Vagina (tissue), 2 donors: ENCODE results near the gene ANKS1B. TPM values are rescaled to one million over a fixed set of nuclear protein-coding genes. Genes with fewer than 3 reads are reported as not detected.

Experiments used
- DNase-seq, 2 donors: peaks; one replicate each; pipeline ENCODE4 v3.0.0-alpha.2; 2017; ENCODE audit errors: extremely low spot score in 2 of 2
- H3K27ac ChIP-seq: fragments of 200-600 bp; sonication (generic); one replicate; pipeline ENCODE4 v1.5.1; 2019
- H3K27me3 ChIP-seq: fragments of 200-600 bp; sonication (generic); one replicate; pipeline ENCODE4 v1.5.1; 2019
- H3K36me3 ChIP-seq, 2 donors: fragments of 200-600 bp; sonication (generic); one replicate each; pipeline ENCODE4 v1.5.1; 2017 to 2019
- H3K4me1 ChIP-seq: fragments of 200-600 bp; sonication (generic); one replicate; pipeline ENCODE4 v1.5.1; 2019
- H3K4me3 ChIP-seq, 2 donors: fragments of 200-600 bp; sonication (generic); 1 replicate in 1 of 2; 2 replicates in 1 of 2; pipeline ENCODE4 v1.5.1; 2016 to 2019
- H3K9me3 ChIP-seq: fragments of 200-600 bp; sonication (generic); one replicate; pipeline ENCODE4 v1.5.1; 2019
- CTCF ChIP-seq, 3 experiments: fragments of 450-650 bp in 2 of 3; fragments of 200-600 bp in 1 of 3; sonication (generic) in 1 of 3; IDR thresholded peaks; one replicate each; pipeline ENCODE4 v1.5.1; 2017 to 2019; ENCODE audit warnings: antibody characterized with exemption in 3 of 3, mild to moderate bottlenecking in 2 of 3, moderate library complexity in 2 of 3
- POLR2A ChIP-seq, 2 donors: fragments of 450-650 bp; IDR thresholded peaks; one replicate each; pipeline ENCODE4 v1.6.1; 2017; ENCODE audit warnings: antibody characterized with exemption in 2 of 2, mild to moderate bottlenecking in 2 of 2, moderate library complexity in 2 of 2
- POLR2AphosphoS5 ChIP-seq, 2 donors: sonication (generic); formaldehyde crosslinking; IDR thresholded peaks; one replicate each; pipeline ENCODE4 v1.9.0; 2017; ENCODE audit warnings: antibody characterized with exemption in 2 of 2, mild to moderate bottlenecking in 2 of 2, low read depth in 1 of 2; ENCODE audit not compliant: insufficient read depth in 1 of 2
- intact Hi-C: fragments of 100-400 bp; cut with DNase I; formaldehyde crosslinking; loops from one replicate; pipeline ENCODE4 v1.15.1; 2023
- total RNA-seq: library from RNA; depleted of rRNA; stranded (reverse); fragments of >200 nt; gene quantifications from one replicate; pipeline ENCODE4 v1.2.3, GENCODE V29; 2016

ANKS1B gene
- total RNA-seq, 1 donor from 2014 or later: 11.5 TPM

GRCh38 chr12:98895086-98895651, 1089.6 kb downstream of the ANKS1B start:
- no peak for TF ChIP-seq CTCF (IDR thresholded peaks at IDR 0.05)
- TF ChIP-seq POLR2AphosphoS5 (IDR thresholded peaks at IDR 0.05; ENCODE audit: insufficient read depth in 1 of 2, low read depth in 1 of 2): no peak
- TF ChIP-seq POLR2A (IDR thresholded peaks at IDR 0.05): no peak
- Histone ChIP-seq H3K4me3 (peak overlapping the region in 1 of 2 donors; percentile 26), H3K27ac (no peak overlapping the region), H3K4me1 (peaks cover 14% of the 10 kb centered on the region), H3K36me3 (no peaks in the 10 kb centered on the region), H3K27me3 (no peaks in the 10 kb centered on the region), H3K9me3 (no peaks in the 10 kb centered on the region)
- intact Hi-C loops: no loop called here
- no peak for DNase-seq

DNA sequence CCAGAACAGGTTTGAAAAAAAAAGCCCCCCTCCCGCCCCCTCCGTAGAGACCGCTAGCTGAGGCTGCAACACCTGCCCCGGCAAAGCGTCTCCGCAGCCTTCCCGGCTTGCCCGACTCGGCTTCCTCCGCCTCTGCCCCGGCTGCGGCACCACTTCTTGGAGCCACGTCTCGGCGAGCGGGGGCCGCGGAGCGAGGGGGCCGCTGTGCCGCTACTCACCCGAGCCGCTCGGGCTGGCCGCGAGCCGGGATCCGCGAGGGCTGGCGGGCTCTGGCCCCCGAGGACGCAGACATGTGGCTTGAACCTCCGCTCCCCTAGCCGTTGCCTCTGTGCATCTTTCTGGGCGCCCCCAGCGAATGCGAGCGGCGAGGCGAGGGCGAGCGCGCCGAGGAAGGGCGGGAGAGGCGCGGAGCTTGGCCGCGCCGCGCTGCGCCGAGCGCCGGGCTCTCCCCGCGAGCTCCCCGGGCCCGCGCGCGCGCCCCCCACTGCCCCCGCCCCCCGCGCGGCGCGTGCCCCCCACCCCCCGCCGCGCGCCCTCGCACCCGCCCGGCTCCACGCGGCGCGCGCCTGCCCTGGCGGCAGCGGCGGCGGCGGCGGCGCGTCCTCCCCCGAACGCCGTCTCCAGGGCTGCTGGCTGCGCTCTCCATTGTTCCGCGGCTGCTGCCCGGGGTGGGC, 1090.2 kb downstream of the ANKS1B start:
- Histone ChIP-seq H3K4me3 (peak overlapping the region; percentile 17 to 35), H3K9me3 (no peaks in the 10 kb centered on the region), H3K27me3 (no peaks in the 10 kb centered on the region), H3K4me1 (peaks cover 14% of the 10 kb centered on the region), H3K27ac (no peak overlapping the region), H3K36me3 (no peaks in the 10 kb centered on the region)
- no peak for TF ChIP-seq CTCF (IDR thresholded peaks at IDR 0.05)
- no peak for TF ChIP-seq POLR2AphosphoS5 (IDR thresholded peaks at IDR 0.05; ENCODE audit: insufficient read depth in 1 of 2, low read depth in 1 of 2)
- no peak for TF ChIP-seq POLR2A (IDR thresholded peaks at IDR 0.05)
- intact Hi-C loops: no loop called here
- DNase-seq: no peak

GRCh38 chr12:98893675-98894411, 1090.9 kb downstream of the ANKS1B start:
- no peak for TF ChIP-seq POLR2A (IDR thresholded peaks at IDR 0.05)
- Histone ChIP-seq H3K9me3 (no peaks in the 10 kb centered on the region), H3K4me3 (no peak overlapping the region), H3K27ac (no peak overlapping the region), H3K4me1 (peaks cover 14% of the 10 kb centered on the region), H3K27me3 (no peaks in the 10 kb centered on the region), H3K36me3 (no peaks in the 10 kb centered on the region)
- DNase-seq: no peak
- intact Hi-C loops: no loop called here

- DNase-seq: no peak
- no peak overlapping the region for H3K4me3 ChIP-seq
- TF ChIP-seq POLR2AphosphoS5 (IDR thresholded peaks at IDR 0.05; ENCODE audit: insufficient read depth in 1 of 2, low read depth in 1 of 2): no peak
- no peak for TF ChIP-seq CTCF (IDR thresholded peaks at IDR 0.05)
- no peak for TF ChIP-seq POLR2A (IDR thresholded peaks at IDR 0.05)
- intact Hi-C loops: no loop called here
- H3K27ac ChIP-seq: no peak overlapping the region
- peaks cover 14% of the 10 kb centered on the region for H3K4me1 ChIP-seq
- no peaks in the 10 kb centered on the region for H3K36me3 ChIP-seq
- H3K27me3 ChIP-seq: no peaks in the 10 kb centered on the region
- no peaks in the 10 kb centered on the region for H3K9me3 ChIP-seq
These were observed 1091.5 kb downstream of the ANKS1B start for GRCh38 chr12:98893126-98893674.

- DNase-seq: no peak
- Histone ChIP-seq H3K27me3 (no peaks in the 10 kb centered on the region), H3K36me3 (no peaks in the 10 kb centered on the region), H3K4me1 (no peaks in the 10 kb centered on the region), H3K4me3 (no peak overlapping the region), H3K27ac (no peak overlapping the region), H3K9me3 (no peaks in the 10 kb centered on the region)
- no peak for TF ChIP-seq POLR2A (IDR thresholded peaks at IDR 0.05)
- no peak for TF ChIP-seq POLR2AphosphoS5 (IDR thresholded peaks at IDR 0.05; ENCODE audit: insufficient read depth in 1 of 2, low read depth in 1 of 2)
- no peak for TF ChIP-seq CTCF (IDR thresholded peaks at IDR 0.05)
- intact Hi-C loops: no loop called here
These were observed 1099.0 kb downstream of the ANKS1B start for GRCh38 chr12:98885778-98886177.
